ENCODE results near the gene THOC6. TPM values are rescaled to one million over a fixed set of nuclear protein-coding genes. Genes with fewer than 3 reads are reported as not detected.

THOC6 gene
- polyA plus RNA-seq, 3 donors = 42.4 to 59.2 (median 57.7) TPM

DNA sequence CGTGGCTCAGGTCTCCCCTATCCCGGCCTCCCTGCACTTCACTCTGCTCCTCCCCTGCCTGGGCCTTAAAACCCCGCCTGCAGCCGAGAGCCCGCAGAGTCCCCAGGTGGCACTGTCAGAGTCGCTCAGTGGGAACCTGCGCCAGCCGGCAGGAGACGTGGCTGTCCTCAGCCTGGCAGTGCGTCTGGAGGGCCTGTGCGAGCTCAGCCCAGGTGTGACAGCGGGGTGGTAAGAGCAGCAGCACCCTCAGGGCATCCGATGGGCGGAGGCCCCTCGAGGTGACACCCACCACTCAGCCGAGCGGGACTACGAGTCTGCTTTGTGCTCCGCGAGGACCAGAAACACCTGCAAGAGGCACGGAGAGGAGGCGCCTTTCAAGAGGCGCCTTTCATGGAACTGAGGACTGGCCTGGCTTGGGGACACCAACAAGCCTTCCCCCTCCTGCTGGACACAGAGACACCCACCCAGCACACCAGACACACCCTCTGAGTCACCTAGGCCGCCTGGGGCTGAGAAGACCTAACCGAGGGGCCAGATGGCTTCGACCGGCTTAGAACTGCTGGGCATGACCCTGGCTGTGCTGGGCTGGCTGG is 10.9 kb upstream of the THOC6 start, which contains the start of gene CLDN9:
CLDN9 (plus strand) TSS at position 96 of the 593 bp plus-strand sequence; CDS start at position 536, 440 bp downstream.
- intact Hi-C loops (cut with micrococcal nuclease) = no loop called here
- Histone ChIP-seq H3K4me2 (replicated peaks; ENCODE audit: extremely low read depth, low read length, poor library complexity, severe bottlenecking) (no peak within 1 kb of the TSS), H3K36me3 (replicated peaks in 1 of 2; ENCODE audit: control insufficient read depth in 1 of 2, insufficient read depth in 2 of 2, low read length in 2 of 2) (no peaks in the 10 kb centered on the region), H2AFZ (ENCODE audit: insufficient read depth, low read depth, low read length, poor library complexity, severe bottlenecking) (no peak within 1 kb of the TSS), H3K9ac (ENCODE audit: insufficient read depth, low read length, poor library complexity, severe bottlenecking) (no peak within 1 kb of the TSS), H3K4me3 (replicated peaks in 1 of 3; ENCODE audit: low read depth in 2 of 3, low read length in 3 of 3) (no peak within 1 kb of the TSS), H3K4me1 (ENCODE audit: control insufficient read depth in 1 of 2, insufficient read depth in 2 of 2, low read length in 2 of 2) (peaks cover 18 to 25% of the 10 kb centered on the region in 2 donors), H3K79me2 (ENCODE audit: insufficient read depth, low read length) (no peaks in the 10 kb centered on the region), H3K27me3 (ENCODE audit: control insufficient read depth in 2 of 2, insufficient read depth in 2 of 2, low read length in 2 of 2) (peaks cover 0 to 38% of the 10 kb centered on the region in 2 donors), H3K9me3 (replicated peaks in 1 of 2; ENCODE audit: control insufficient read depth in 1 of 2, insufficient read depth in 1 of 2, low read length in 2 of 2) (no peaks in the 10 kb centered on the region), H3K27ac (ENCODE audit: low read depth in 1 of 2, low read length in 2 of 2) (no peak within 1 kb of the TSS), H4K20me1 (ENCODE audit: insufficient read depth, low read length) (no peaks in the 10 kb centered on the region)
- 65% methylated on average over 21 of the region's 27 CpGs for WGBS (ENCODE audit: insufficient coverage)
- TF ChIP-seq CTCF (IDR thresholded peaks at IDR 0.05) = no peak
- Mint-ChIP-seq H3K36me3 (no peaks in the 10 kb centered on the region), H3K27me3 (ENCODE audit: low read depth in 3 of 3) (peaks cover 31 to 53% (median 37%) of the 10 kb centered on the region in 3 donors), H3K4me3 (peak within 1 kb of the TSS in 1 of 2 donors; percentile 67), H3K9me3 (peaks cover 0 to 2% (median 0%) of the 10 kb centered on the region in 7 donors), H3K4me1 (peaks cover 23% of the 10 kb centered on the region), H3K27ac (no peak within 1 kb of the TSS)
- DNase-seq = no peak

DNA sequence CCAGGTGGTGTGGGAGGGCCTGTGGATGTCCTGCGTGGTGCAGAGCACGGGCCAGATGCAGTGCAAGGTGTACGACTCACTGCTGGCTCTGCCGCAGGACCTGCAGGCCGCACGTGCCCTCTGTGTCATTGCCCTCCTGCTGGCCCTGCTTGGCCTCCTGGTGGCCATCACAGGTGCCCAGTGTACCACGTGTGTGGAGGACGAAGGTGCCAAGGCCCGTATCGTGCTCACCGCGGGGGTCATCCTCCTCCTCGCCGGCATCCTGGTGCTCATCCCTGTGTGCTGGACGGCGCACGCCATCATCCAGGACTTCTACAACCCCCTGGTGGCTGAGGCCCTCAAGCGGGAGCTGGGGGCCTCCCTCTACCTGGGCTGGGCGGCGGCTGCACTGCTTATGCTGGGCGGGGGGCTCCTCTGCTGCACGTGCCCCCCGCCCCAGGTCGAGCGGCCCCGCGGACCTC is 10.3 kb upstream of the THOC6 start:
- H2AFZ ChIP-seq (ENCODE audit: insufficient read depth, low read depth, low read length, poor library complexity, severe bottlenecking) = no peak overlapping the region
- no peaks in the 10 kb centered on the region for H3K36me3 ChIP-seq (replicated peaks in 1 of 2; ENCODE audit: control insufficient read depth in 1 of 2, insufficient read depth in 2 of 2, low read length in 2 of 2)
- Mint-ChIP-seq H3K4me1 (peaks cover 23% of the 10 kb centered on the region), H3K4me3 (no peak overlapping the region), H3K9me3 (peaks cover 0 to 2% (median 0%) of the 10 kb centered on the region in 7 donors), H3K36me3 (no peaks in the 10 kb centered on the region), H3K27me3 (ENCODE audit: low read depth in 3 of 3) (peaks cover 37 to 59% (median 43%) of the 10 kb centered on the region in 3 donors), H3K27ac (no peak overlapping the region)
- DNase-seq = no peak
- H3K79me2 ChIP-seq (ENCODE audit: insufficient read depth, low read length) = no peaks in the 10 kb centered on the region
- H3K9ac ChIP-seq (ENCODE audit: insufficient read depth, low read length, poor library complexity, severe bottlenecking) = no peak overlapping the region
- no peak overlapping the region for H3K4me2 ChIP-seq (replicated peaks; ENCODE audit: extremely low read depth, low read length, poor library complexity, severe bottlenecking)
- H3K4me1 ChIP-seq (ENCODE audit: control insufficient read depth in 1 of 2, insufficient read depth in 2 of 2, low read length in 2 of 2) = peaks cover 18 to 25% of the 10 kb centered on the region in 2 donors
- H3K27me3 ChIP-seq (ENCODE audit: control insufficient read depth in 2 of 2, insufficient read depth in 2 of 2, low read length in 2 of 2) = peaks cover 0 to 44% of the 10 kb centered on the region in 2 donors
- H3K27ac ChIP-seq (ENCODE audit: low read depth in 1 of 2, low read length in 2 of 2) = no peak overlapping the region
- 93% methylated on average over 27 of the region's 27 CpGs for WGBS (ENCODE audit: insufficient coverage)
- H4K20me1 ChIP-seq (ENCODE audit: insufficient read depth, low read length) = no peaks in the 10 kb centered on the region
- no peak overlapping the region for H3K4me3 ChIP-seq (replicated peaks in 1 of 3; ENCODE audit: low read depth in 2 of 3, low read length in 3 of 3)
- intact Hi-C loops (cut with micrococcal nuclease) = no loop called here
- TF ChIP-seq CTCF (IDR thresholded peaks at IDR 0.05) = no peak
- no peaks in the 10 kb centered on the region for H3K9me3 ChIP-seq (replicated peaks in 1 of 2; ENCODE audit: control insufficient read depth in 1 of 2, insufficient read depth in 1 of 2, low read length in 2 of 2)
